Adrenal gland (tissue), 5 donors: ENCODE measurements around the gene RAB6B.

ENCODE experiments used
- CTCF ChIP-seq, 6 experiments: fragments of 450-650 bp in 4 of 6; fragments of 200-600 bp in 2 of 6; sonication (generic) in 1 of 6; IDR thresholded peaks; 1 replicate in 5 of 6; 2 replicates in 1 of 6; pipeline versions ENCODE4 v1.5.1 to v1.8.0; 2016 to 2021; ENCODE audit warnings: antibody characterized with exemption in 6 of 6, mild to moderate bottlenecking in 2 of 6, moderate library complexity in 1 of 6
- POLR2A ChIP-seq, 2 donors: fragments of 450-650 bp; IDR thresholded peaks; one replicate each; pipeline ENCODE4 v1.6.1; 2017; ENCODE audit warnings: antibody characterized with exemption in 2 of 2, mild to moderate bottlenecking in 2 of 2, moderate library complexity in 1 of 2
- donor health status: DM: no; HTN: no; CAD: no.

GRCh38 chr3:133857767-133858166, 37.9 kb downstream of the RAB6B start:
- TF ChIP-seq POLR2A (IDR thresholded peaks at IDR 0.05) (no peak), CTCF (IDR thresholded peaks at IDR 0.05) (no peak)
